ENCODE measurements around the gene MYH7B.

- TF ChIP-seq POLR2AphosphoS5 (IDR thresholded peaks at IDR 0.05; ENCODE audit: low read depth, low read length) (no peak), POLR2A (IDR thresholded peaks at IDR 0.05; ENCODE audit: low read depth, low read length) (no peak)
Observed at GRCh38 chr20:34974246-34974645, 18.6 kb downstream of the MYH7B start.
